GM23338 (cell line): ENCODE results near the gene NPLOC4. TPM values are rescaled to one million over a fixed set of nuclear protein-coding genes. Genes with fewer than 3 reads are reported as not detected.

ENCODE experiments used
- ATAC-seq: fragments of 200-7000 bp; cut with Tn5 transposase; 3 replicates; pipeline ENCODE4 v1.9.1; 2020
- DNase-seq: peaks from one replicate; pipeline ENCODE4 v3.0.0-alpha.2; 2015; ENCODE audit warnings: low spot score
- H2AFZ ChIP-seq: fragments of 200-600 bp; sonication (generic); 2 replicates; pipeline ENCODE4 v1.8.0; 2016; ENCODE audit warnings: antibody characterized with exemption, mild to moderate bottlenecking, moderate library complexity
- H3F3A ChIP-seq: fragments of 200-600 bp; sonication (generic); replicated peaks from 2 replicates; pipeline ENCODE4 v1.8.0; 2017; ENCODE audit warnings: antibody characterized with exemption, mixed run types, low read depth
- H3K27ac ChIP-seq: fragments of 200-600 bp; sonication (generic); 2 replicates; pipeline ENCODE4 v1.6.1; 2016; ENCODE audit warnings: low read depth
- H3K27me3 ChIP-seq: fragments of 200-600 bp; sonication (generic); 2 replicates; pipeline ENCODE4 v1.8.0; 2016; ENCODE audit warnings: mild to moderate bottlenecking, mixed run types, moderate library complexity; ENCODE audit not compliant: insufficient read depth
- H3K36me3 ChIP-seq: fragments of 200-600 bp; sonication (generic); 2 replicates; pipeline ENCODE4 v1.8.0; 2016; ENCODE audit warnings: mild to moderate bottlenecking; ENCODE audit not compliant: insufficient read depth
- H3K4me1 ChIP-seq: fragments of 200-600 bp; sonication (generic); 2 replicates; pipeline ENCODE4 v1.8.0; 2016; ENCODE audit warnings: mild to moderate bottlenecking, moderate library complexity; ENCODE audit not compliant: insufficient read depth
- H3K4me2 ChIP-seq: fragments of 200-600 bp; sonication (generic); 2 replicates; pipeline ENCODE4 v1.7.1; 2017; ENCODE audit warnings: mixed run types
- H3K4me3 ChIP-seq: fragments of 200-600 bp; sonication (generic); 2 replicates; pipeline ENCODE4 v1.6.1; 2016; ENCODE audit warnings: mixed run types
- H3K79me2 ChIP-seq: fragments of 200-600 bp; sonication (generic); replicated peaks from 2 replicates; pipeline ENCODE4 v1.8.0; 2017; ENCODE audit warnings: mild to moderate bottlenecking; ENCODE audit not compliant: insufficient read depth
- H3K9me2 ChIP-seq: fragments of 200-600 bp; sonication (generic); 2 replicates; pipeline ENCODE4 v1.8.0; 2017; ENCODE audit not compliant: insufficient read depth
- H4K20me1 ChIP-seq: fragments of 200-600 bp; sonication (generic); replicated peaks from 2 replicates; pipeline ENCODE4 v1.8.0; 2017; ENCODE audit warnings: mild to moderate bottlenecking; ENCODE audit not compliant: insufficient read depth
- H3K27ac Mint-ChIP-seq: 2 replicates; pipeline ENCODE4 v1.8.0; 2020; ENCODE audit warnings: inconsistent platforms, mild to moderate bottlenecking, moderate library complexity, mixed read lengths
- H3K27me3 Mint-ChIP-seq: 3 replicates; pipeline ENCODE4 v1.8.0; 2022; ENCODE audit warnings: low read depth, mild to moderate bottlenecking, moderate library complexity, mixed read lengths, inconsistent platforms; ENCODE audit not compliant: insufficient read depth, poor library complexity
- H3K36me3 Mint-ChIP-seq: 3 replicates; pipeline ENCODE4 v1.8.0; 2021; ENCODE audit warnings: low read depth, mild to moderate bottlenecking, inconsistent platforms, moderate library complexity, mixed read lengths
- H3K4me1 Mint-ChIP-seq: 3 replicates; pipeline ENCODE4 v1.8.0; 2020; ENCODE audit warnings: mild to moderate bottlenecking, inconsistent platforms, mixed read lengths
- H3K4me3 Mint-ChIP-seq: 3 replicates; pipeline ENCODE4 v1.8.0; 2021; ENCODE audit warnings: moderate library complexity, mild to moderate bottlenecking, inconsistent platforms, mixed read lengths
- H3K9me3 Mint-ChIP-seq: 3 replicates; pipeline ENCODE4 v1.8.0; 2020; ENCODE audit warnings: moderate library complexity, mild to moderate bottlenecking, inconsistent platforms, mixed read lengths
- JUNB ChIP-seq: IDR thresholded peaks from one replicate; pipeline ENCODE4 v1.6.1; 2016; ENCODE audit warnings: antibody characterized with exemption; ENCODE audit not compliant: unreplicated experiment
- POLR2AphosphoS5 ChIP-seq: IDR thresholded peaks from 2 replicates; pipeline ENCODE4 v1.6.1; 2016; ENCODE audit warnings: antibody characterized with exemption, low read depth
- STAT1 ChIP-seq: IDR thresholded peaks from one replicate; pipeline ENCODE4 v1.6.1; 2016; ENCODE audit warnings: antibody characterized with exemption; ENCODE audit not compliant: unreplicated experiment
- polyA plus RNA-seq: library from polyadenylated mRNA; unstranded; fragments of >200 nt; fragmentation: Nextera tagmentation; extraction: Ambion mirVana; gene quantifications from 2 replicates; pipeline ENCODE4 v1.2.1, GENCODE V29; 2016
- total RNA-seq: library from RNA; depleted of rRNA; stranded (reverse); fragments of >200 nt; shearing (Covaris generic); gene quantifications from 2 replicates; pipeline ENCODE4 v1.2.3, GENCODE V29; 2014
- TF ChIP-seq, protein P1 (sequence below): IDR thresholded peaks from one replicate; pipeline ENCODE4 v1.6.1; 2018; ENCODE audit warnings: antibody characterized with exemption; ENCODE audit not compliant: unreplicated experiment
- TF ChIP-seq, protein P2 (sequence below), 2 experiments: fragments of 200-600 bp in 1 of 2; sonication (generic) in 1 of 2; conservative IDR thresholded peaks; 2 replicates each; pipeline versions ENCODE4 v1.5.1 to v1.6.1; 2016 to 2017; ENCODE audit warnings: antibody characterized with exemption in 2 of 2, low read depth in 2 of 2, mild to moderate bottlenecking in 2 of 2, moderate library complexity in 1 of 2
- TF ChIP-seq, protein P3 (sequence below): IDR thresholded peaks from 2 replicates; pipeline ENCODE4 v1.6.1; 2016; ENCODE audit warnings: antibody characterized with exemption

The NPLOC4 gene
- total and polyA plus RNA-seq, 2 experiments from 2014 or later, result 24.1 to 79.1 TPM

DNA sequence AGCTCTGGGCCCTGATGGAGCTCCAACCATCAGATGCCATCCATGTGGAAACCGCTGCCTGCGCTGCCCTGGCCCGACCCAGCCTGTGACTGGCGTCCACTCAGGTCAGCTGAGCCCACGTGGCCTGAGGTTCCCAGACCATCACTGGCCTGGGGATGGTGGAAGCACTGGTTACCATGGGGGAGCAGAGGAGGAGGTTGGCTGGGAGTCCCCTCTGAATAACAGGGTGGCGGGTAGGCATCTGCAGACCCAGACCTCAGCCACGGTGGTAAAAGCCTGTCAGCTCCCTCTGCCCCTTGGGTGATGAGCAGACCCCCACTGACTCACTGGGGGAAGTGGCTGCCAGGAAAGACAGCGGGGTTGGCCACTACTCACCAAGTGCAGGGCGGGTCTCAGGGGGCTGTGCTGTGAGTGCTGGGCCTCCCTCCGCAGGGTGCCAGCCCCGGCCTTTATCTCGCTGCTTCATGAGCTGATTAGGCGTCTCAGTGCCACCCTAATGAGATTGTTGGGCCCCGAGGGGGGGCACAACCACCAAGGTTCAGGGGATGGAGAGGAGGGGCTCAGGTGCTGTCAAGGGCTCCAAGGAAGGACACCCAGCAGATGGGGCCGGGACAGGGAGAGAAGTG lies 19.3 kb upstream of the NPLOC4 start, which contains the start of gene PDE6G (continued):
- TF ChIP-seq, protein P1, sequence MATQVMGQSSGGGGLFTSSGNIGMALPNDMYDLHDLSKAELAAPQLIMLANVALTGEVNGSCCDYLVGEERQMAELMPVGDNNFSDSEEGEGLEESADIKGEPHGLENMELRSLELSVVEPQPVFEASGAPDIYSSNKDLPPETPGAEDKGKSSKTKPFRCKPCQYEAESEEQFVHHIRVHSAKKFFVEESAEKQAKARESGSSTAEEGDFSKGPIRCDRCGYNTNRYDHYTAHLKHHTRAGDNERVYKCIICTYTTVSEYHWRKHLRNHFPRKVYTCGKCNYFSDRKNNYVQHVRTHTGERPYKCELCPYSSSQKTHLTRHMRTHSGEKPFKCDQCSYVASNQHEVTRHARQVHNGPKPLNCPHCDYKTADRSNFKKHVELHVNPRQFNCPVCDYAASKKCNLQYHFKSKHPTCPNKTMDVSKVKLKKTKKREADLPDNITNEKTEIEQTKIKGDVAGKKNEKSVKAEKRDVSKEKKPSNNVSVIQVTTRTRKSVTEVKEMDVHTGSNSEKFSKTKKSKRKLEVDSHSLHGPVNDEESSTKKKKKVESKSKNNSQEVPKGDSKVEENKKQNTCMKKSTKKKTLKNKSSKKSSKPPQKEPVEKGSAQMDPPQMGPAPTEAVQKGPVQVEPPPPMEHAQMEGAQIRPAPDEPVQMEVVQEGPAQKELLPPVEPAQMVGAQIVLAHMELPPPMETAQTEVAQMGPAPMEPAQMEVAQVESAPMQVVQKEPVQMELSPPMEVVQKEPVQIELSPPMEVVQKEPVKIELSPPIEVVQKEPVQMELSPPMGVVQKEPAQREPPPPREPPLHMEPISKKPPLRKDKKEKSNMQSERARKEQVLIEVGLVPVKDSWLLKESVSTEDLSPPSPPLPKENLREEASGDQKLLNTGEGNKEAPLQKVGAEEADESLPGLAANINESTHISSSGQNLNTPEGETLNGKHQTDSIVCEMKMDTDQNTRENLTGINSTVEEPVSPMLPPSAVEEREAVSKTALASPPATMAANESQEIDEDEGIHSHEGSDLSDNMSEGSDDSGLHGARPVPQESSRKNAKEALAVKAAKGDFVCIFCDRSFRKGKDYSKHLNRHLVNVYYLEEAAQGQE, result no peak
- TF ChIP-seq STAT1, result no peak

DNA sequence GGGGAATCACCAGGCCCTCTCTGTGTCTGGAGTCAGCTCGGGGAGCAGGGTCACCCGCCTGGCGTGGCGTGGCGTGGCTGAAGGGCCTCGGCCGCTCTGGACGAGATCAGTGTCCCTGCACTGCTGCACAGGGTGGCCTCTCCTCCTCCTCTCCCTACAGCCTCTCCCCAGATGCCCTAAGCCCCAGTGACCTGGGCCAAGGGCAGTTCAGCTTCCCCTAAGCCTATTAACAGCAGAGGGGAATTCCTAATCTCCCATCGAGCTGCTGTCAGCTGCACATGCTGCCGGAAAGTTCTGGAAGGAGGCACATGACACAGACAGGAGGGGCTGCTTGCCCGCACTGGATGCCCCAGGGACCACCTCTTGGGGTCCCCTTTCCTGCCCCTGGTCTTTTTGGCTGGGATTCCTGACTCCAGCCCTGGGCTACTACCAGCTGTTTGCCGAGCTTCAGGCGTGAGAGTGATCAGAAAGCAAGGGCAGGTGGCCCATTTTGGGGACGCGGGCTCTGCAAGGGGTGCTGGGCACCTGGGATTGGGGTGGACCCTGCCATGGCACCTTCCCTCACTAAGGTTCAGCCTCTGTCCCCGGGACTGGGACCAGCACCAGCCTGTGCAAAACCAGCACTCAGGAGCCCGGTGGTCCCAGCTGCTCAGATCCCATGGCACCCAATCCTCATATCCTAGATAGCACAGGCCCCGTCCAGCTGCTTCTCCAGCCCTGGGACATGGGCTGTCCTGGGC lies 18.6 kb upstream of the NPLOC4 start:
- Histone ChIP-seq H3K27me3 (no peaks in the 10 kb centered on the region), H3K4me2 (no peak overlapping the region), H4K20me1 (no peaks in the 10 kb centered on the region), H3K36me3 (no peaks in the 10 kb centered on the region), H3F3A (no peaks in the 10 kb centered on the region), H3K4me3 (no peak overlapping the region), H3K9me2 (no peaks in the 10 kb centered on the region), H3K79me2 (no peaks in the 10 kb centered on the region), H3K4me1 (peaks cover 13% of the 10 kb centered on the region), H2AFZ (no peak overlapping the region), H3K27ac (no peak overlapping the region)
- H3K4me3 Mint-ChIP-seq, result no peak overlapping the region
- H3K27me3 Mint-ChIP-seq, result peaks cover 13% of the 10 kb centered on the region
- no peaks in the 10 kb centered on the region for H3K36me3 Mint-ChIP-seq
- no peak overlapping the region for H3K27ac Mint-ChIP-seq
- DNase-seq, result no peak
- no peaks in the 10 kb centered on the region for H3K9me3 Mint-ChIP-seq
- peaks cover 8% of the 10 kb centered on the region for H3K4me1 Mint-ChIP-seq
- ATAC-seq, result no peak
- TF ChIP-seq, protein P2, sequence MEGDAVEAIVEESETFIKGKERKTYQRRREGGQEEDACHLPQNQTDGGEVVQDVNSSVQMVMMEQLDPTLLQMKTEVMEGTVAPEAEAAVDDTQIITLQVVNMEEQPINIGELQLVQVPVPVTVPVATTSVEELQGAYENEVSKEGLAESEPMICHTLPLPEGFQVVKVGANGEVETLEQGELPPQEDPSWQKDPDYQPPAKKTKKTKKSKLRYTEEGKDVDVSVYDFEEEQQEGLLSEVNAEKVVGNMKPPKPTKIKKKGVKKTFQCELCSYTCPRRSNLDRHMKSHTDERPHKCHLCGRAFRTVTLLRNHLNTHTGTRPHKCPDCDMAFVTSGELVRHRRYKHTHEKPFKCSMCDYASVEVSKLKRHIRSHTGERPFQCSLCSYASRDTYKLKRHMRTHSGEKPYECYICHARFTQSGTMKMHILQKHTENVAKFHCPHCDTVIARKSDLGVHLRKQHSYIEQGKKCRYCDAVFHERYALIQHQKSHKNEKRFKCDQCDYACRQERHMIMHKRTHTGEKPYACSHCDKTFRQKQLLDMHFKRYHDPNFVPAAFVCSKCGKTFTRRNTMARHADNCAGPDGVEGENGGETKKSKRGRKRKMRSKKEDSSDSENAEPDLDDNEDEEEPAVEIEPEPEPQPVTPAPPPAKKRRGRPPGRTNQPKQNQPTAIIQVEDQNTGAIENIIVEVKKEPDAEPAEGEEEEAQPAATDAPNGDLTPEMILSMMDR (conservative IDR thresholded peaks at IDR 0.05; ENCODE audit: low read depth in 2 of 2), result no peak
- TF ChIP-seq, protein P1, result no peak
- TF ChIP-seq, protein P3, sequence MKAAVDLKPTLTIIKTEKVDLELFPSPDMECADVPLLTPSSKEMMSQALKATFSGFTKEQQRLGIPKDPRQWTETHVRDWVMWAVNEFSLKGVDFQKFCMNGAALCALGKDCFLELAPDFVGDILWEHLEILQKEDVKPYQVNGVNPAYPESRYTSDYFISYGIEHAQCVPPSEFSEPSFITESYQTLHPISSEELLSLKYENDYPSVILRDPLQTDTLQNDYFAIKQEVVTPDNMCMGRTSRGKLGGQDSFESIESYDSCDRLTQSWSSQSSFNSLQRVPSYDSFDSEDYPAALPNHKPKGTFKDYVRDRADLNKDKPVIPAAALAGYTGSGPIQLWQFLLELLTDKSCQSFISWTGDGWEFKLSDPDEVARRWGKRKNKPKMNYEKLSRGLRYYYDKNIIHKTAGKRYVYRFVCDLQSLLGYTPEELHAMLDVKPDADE, result no peak
- TF ChIP-seq JUNB (no peak), POLR2AphosphoS5 (no peak), STAT1 (no peak)
